Measurements from ENCODE around the gene POU2F1.

DNA sequence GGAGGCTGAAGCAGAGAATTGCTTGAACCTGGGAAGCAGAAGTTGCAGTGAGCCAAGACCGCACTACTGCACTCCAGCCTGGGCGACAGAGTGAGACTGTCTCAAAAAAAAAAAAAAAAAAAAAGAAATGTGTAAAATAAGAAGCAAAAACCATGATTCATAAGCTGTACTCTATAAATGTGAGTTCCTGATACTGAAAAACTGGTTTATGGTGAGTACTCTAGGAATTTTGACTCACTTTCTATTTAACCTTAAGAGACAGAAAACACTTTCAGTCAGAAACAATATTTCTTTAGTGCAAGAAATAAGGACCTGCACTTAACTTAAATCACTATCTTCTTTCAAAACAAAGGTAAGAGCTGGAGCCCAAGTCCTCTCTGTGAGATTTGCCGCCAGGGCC, 19.9 kb upstream of the POU2F1 start:
- no peak for TF ChIP-seq CTCF (IDR thresholded peaks at IDR 0.05 in 2 of 3, conservative IDR thresholded peaks at IDR 0.05 in 1 of 3; ENCODE audit: borderline replicate concordance in 1 of 3, insufficient read depth in 1 of 3, low read depth in 2 of 3, low read length in 2 of 3)
- TF ChIP-seq MAX (IDR thresholded peaks at IDR 0.05): no peak
- no peak for TF ChIP-seq POLR2A (IDR thresholded peaks at IDR 0.05; ENCODE audit: borderline replicate concordance, extremely low read depth, insufficient read depth, insufficient read length)
- no peak for TF ChIP-seq ZNF274 (IDR thresholded peaks at IDR 0.05; ENCODE audit: low read depth, low read length)
- TF ChIP-seq RAD21 (IDR thresholded peaks at IDR 0.05; ENCODE audit: low read depth): no peak
- TF ChIP-seq EZH2 (IDR thresholded peaks at IDR 0.05): no peak
- no peak for TF ChIP-seq POLR2AphosphoS5 (IDR thresholded peaks at IDR 0.05; ENCODE audit: low read depth, low read length)
- TF ChIP-seq EZH2phosphoT487 (IDR thresholded peaks at IDR 0.05; ENCODE audit: borderline replicate concordance): no peak
- no peak for TF ChIP-seq YY1 (IDR thresholded peaks at IDR 0.05; ENCODE audit: extremely low read depth, insufficient replicate concordance, low read depth, low read length)

All from HCT116 (cell line).